ENCODE data around the gene PTRH2. TPM values are rescaled to one million over a fixed set of nuclear protein-coding genes. Genes with fewer than 3 reads are reported as not detected.

Gene PTRH2
- total and polyA plus RNA-seq, 7 donors: 11.4 to 43.1 (median 28.8) TPM

- Histone ChIP-seq H3K27me3 (ENCODE audit: insufficient read depth in 3 of 3, low read length in 2 of 3) (no peaks in the 10 kb centered on the region), H3K27ac (peak overlapping the region; percentile 48), H3K4me1 (peaks cover 29% of the 10 kb centered on the region), H3K36me3 (ENCODE audit: insufficient read depth in 1 of 2, low read depth in 1 of 2) (no peaks in the 10 kb centered on the region), H3K9me3 (no peaks in the 10 kb centered on the region), H3K4me3 (no peak overlapping the region)
- no peak for DNase-seq
- 43 to 65% (median 49%) methylated on average over 2 of the region's 2 CpGs for WGBS, 3 donors
- intact Hi-C loops (cut with DNase I): no loop called here
- ATAC-seq: peak in 3 of 4 donors; percentile 43 to 58 (median 46)
- TF ChIP-seq CTCF (IDR thresholded peaks at IDR 0.05): no peak
These were observed 18.5 kb upstream of the PTRH2 start for GRCh38 chr17:59725691-59726090.

DNA sequence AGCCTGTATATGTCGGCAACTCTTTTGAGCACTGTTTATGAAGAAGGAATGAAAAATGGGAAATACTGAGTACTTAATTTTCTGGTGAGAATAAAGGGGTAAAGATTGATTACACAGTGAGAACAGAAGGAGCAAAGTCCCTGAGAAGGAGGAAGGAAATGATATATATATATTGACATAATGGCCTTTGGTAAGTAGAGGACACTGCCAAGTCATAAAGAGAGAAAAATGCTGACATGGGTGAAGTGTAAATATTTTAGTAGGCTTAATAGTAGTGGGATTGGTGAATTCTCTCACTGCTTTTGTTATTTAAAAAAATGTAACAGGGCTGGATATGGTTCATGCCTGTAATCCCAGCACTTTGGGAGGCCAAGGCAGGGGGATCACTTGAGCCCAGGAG, 16.4 kb upstream of the PTRH2 start:
- H3K36me3 ChIP-seq (ENCODE audit: insufficient read depth in 1 of 2, low read depth in 1 of 2): no peaks in the 10 kb centered on the region
- no peak for ATAC-seq
- WGBS, 3 donors: 94 to 97% (median 95%) methylated on average over 1 of the region's 1 CpG
- H3K27ac ChIP-seq: no peak overlapping the region
- intact Hi-C loops (cut with DNase I): no loop called here
- no peak for DNase-seq
- H3K9me3 ChIP-seq: no peaks in the 10 kb centered on the region
- H3K27me3 ChIP-seq (ENCODE audit: insufficient read depth in 3 of 3, low read length in 2 of 3): no peaks in the 10 kb centered on the region
- no peak overlapping the region for H3K4me3 ChIP-seq
- no peak for TF ChIP-seq CTCF (IDR thresholded peaks at IDR 0.05)
- H3K4me1 ChIP-seq: peaks cover 34% of the 10 kb centered on the region

GRCh38 chr17:59723041-59723440, 15.8 kb upstream of the PTRH2 start:
- ATAC-seq (no peak), DNase-seq (no peak)
- Histone ChIP-seq H3K4me3 (no peak overlapping the region), H3K27me3 (ENCODE audit: insufficient read depth in 3 of 3, low read length in 2 of 3) (no peaks in the 10 kb centered on the region), H3K27ac (no peak overlapping the region), H3K36me3 (ENCODE audit: insufficient read depth in 1 of 2, low read depth in 1 of 2) (no peaks in the 10 kb centered on the region), H3K4me1 (peaks cover 28% of the 10 kb centered on the region), H3K9me3 (no peaks in the 10 kb centered on the region)
- 65 to 87% (median 74%) methylated on average over 1 of the region's 1 CpG for WGBS, 3 donors
- intact Hi-C loops (cut with DNase I): no loop called here
- no peak for TF ChIP-seq CTCF (IDR thresholded peaks at IDR 0.05)

DNA sequence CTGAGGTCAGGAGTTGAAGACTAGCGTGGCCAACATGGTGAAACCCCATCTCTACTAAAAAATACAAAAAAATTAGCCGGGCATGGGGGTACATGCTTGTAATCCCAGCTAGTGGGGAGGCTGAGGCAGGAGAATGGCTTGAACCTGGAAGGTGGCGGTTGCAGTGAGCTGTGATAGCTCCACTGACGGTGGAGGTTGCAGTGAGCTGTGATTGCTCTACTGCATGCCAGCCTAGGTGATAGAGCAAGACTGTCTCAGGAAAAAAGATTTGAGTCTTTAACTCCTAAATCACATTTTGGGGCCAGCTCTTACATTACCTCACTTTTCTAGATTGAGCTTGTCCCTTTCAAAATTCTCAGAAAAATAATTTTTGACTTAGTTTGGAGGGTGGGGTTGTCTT, 15.4 kb upstream of the PTRH2 start:
- no peak overlapping the region for H3K27ac ChIP-seq
- no peaks in the 10 kb centered on the region for H3K36me3 ChIP-seq (ENCODE audit: insufficient read depth in 1 of 2, low read depth in 1 of 2)
- no peak for ATAC-seq
- TF ChIP-seq CTCF (IDR thresholded peaks at IDR 0.05): no peak
- intact Hi-C loops (cut with DNase I): no loop called here
- DNase-seq: no peak
- no peak overlapping the region for H3K4me3 ChIP-seq
- no peaks in the 10 kb centered on the region for H3K27me3 ChIP-seq (ENCODE audit: insufficient read depth in 3 of 3, low read length in 2 of 3)
- H3K9me3 ChIP-seq: no peaks in the 10 kb centered on the region
- peaks cover 24% of the 10 kb centered on the region for H3K4me1 ChIP-seq
- 95 to 98% (median 95%) methylated on average over 4 of the region's 4 CpGs for WGBS, 3 donors

DNA sequence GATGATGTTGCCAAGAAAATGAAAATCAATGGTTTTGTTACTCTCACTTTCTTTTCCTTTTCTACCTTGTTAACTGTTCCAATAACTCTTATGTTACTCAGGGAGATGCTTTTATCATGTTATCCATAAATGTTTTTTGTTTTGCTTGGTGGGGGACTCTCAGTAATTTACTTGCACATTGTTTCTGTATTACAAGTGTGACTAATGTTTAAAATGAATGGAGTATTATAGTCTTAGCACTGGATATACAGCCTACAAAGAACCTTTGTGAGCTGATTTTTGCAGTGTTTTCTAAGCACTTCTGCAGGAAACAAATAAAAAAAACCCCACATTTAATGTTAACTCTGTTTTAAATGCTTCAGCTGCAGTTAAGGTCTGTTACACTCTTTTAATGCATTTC, 12.3 kb upstream of the PTRH2 start:
- intact Hi-C loops (cut with DNase I): no loop called here
- H3K4me3 ChIP-seq: no peak overlapping the region
- ATAC-seq (no peak), DNase-seq (no peak)
- no peak overlapping the region for H3K27ac ChIP-seq
- TF ChIP-seq CTCF (IDR thresholded peaks at IDR 0.05): no peak
- H3K9me3 ChIP-seq: no peaks in the 10 kb centered on the region
- H3K4me1 ChIP-seq: peaks cover 16% of the 10 kb centered on the region
- no peaks in the 10 kb centered on the region for H3K27me3 ChIP-seq (ENCODE audit: insufficient read depth in 3 of 3, low read length in 2 of 3)
- H3K36me3 ChIP-seq (ENCODE audit: insufficient read depth in 1 of 2, low read depth in 1 of 2): no peaks in the 10 kb centered on the region
